GM19328 (cell line): ENCODE measurements around the gene H2AZ1.
"Not testable (repeated sequence)": the region's sequence is repeated elsewhere in the genome, so short reads cannot be mapped to it uniquely, and the experiment has no call there.

Experiments
- ATAC-seq: cut with Tn5 transposase; IDR thresholded peaks from one replicate; pipeline ENCODE4 v1.9.1; 2021; ENCODE audit warnings: mild to moderate bottlenecking, moderate library complexity; ENCODE audit not compliant: unreplicated experiment

H2AZ1 gene

GRCh38 chr4:99949999-99950912, at the start of gene H2AZ1:
TSS of gene H2AZ1 (minus strand) at chr4:99950275. CDS start at chr4:99950170, 105 bp downstream.
- peak; percentile 62 for ATAC-seq

GRCh38 chr4:99998062-99998867, 48.2 kb upstream of the H2AZ1 start:
- ATAC-seq: peak; percentile 51

GRCh38 chr4:99991741-99992140, 41.7 kb upstream of the H2AZ1 start:
- no peak for ATAC-seq

- no peak for ATAC-seq
Measured at GRCh38 chr4:99987681-99988080, 37.6 kb upstream of the H2AZ1 start.

GRCh38 chr4:99986792-99987191, 36.7 kb upstream of the H2AZ1 start:
- ATAC-seq: peak; percentile 64

GRCh38 chr4:99983289-99983943, 33.3 kb upstream of the H2AZ1 start:
- ATAC-seq: no peak

- ATAC-seq: no peak
Measured at GRCh38 chr4:99979872-99980271, 29.8 kb upstream of the H2AZ1 start.

GRCh38 chr4:99971453-99972111, 21.5 kb upstream of the H2AZ1 start:
- no peak for ATAC-seq

GRCh38 chr4:99968330-99968729, 18.3 kb upstream of the H2AZ1 start:
- no peak for ATAC-seq

- no peak for ATAC-seq
Measured at GRCh38 chr4:99966692-99967091, 16.6 kb upstream of the H2AZ1 start.

- ATAC-seq: no peak
Measured at GRCh38 chr4:99965674-99966350, 15.7 kb upstream of the H2AZ1 start.

GRCh38 chr4:99965173-99965572, 15.1 kb upstream of the H2AZ1 start:
- ATAC-seq: no peak

- no peak for ATAC-seq
Measured at GRCh38 chr4:99961711-99962110, 11.6 kb upstream of the H2AZ1 start.

- no peak for ATAC-seq
Measured at GRCh38 chr4:99960648-99961047, 10.6 kb upstream of the H2AZ1 start.

- not testable (repeated sequence) for ATAC-seq
Measured at GRCh38 chr4:99958207-99958606, 8.1 kb upstream of the H2AZ1 start.

- no peak for ATAC-seq
Measured at GRCh38 chr4:99950913-99951254, 809 bp upstream of the H2AZ1 start.

- peak; percentile 16 for ATAC-seq
Measured at GRCh38 chr4:99949034-99949998, 759 bp downstream of the H2AZ1 start.

GRCh38 chr4:99947608-99948007, 2.5 kb downstream of the H2AZ1 start:
- ATAC-seq: no peak

GRCh38 chr4:99947190-99947578, 2.9 kb downstream of the H2AZ1 start:
- ATAC-seq: no peak
